ENCODE data around the gene GALNT17. TPM values are rescaled to one million over a fixed set of nuclear protein-coding genes. Genes with fewer than 3 reads are reported as not detected.

The GALNT17 gene
- total RNA-seq, 1 experiment from 2014 or later, result not detected

GRCh38 chr7:71454981-71455380 is 323.0 kb downstream of the GALNT17 start:
- CTCF ChIA-PET, result no interaction called here

GRCh38 chr7:71457021-71457420 is 325.1 kb downstream of the GALNT17 start:
- no peak overlapping the region for H3K27ac ChIP-seq
- no peaks in the 10 kb centered on the region for H3K36me3 ChIP-seq (ENCODE audit: low read depth)
- DNase-seq, result no peak
- H2AFZ ChIP-seq, result no peak overlapping the region
- H3K27me3 ChIP-seq (ENCODE audit: insufficient read depth, low read depth), result peaks cover 19% of the 10 kb centered on the region
- TF ChIP-seq CTCF (conservative IDR thresholded peaks at IDR 0.05) (no peak), EZH2 (IDR thresholded peaks at IDR 0.05; ENCODE audit: low read depth) (no peak)
- H3K9me2 ChIP-seq (ENCODE audit: insufficient read depth), result no peaks in the 10 kb centered on the region
- CTCF ChIA-PET, result no interaction called here
- H3F3A ChIP-seq (ENCODE audit: insufficient read depth, low read depth), result no peaks in the 10 kb centered on the region
- no peaks in the 10 kb centered on the region for H3K79me2 ChIP-seq (ENCODE audit: low read depth)
- no peak overlapping the region for H3K4me2 ChIP-seq
- BruUV-seq (replicated peaks), result no TSS peak
- intact Hi-C loops (cut with micrococcal nuclease; ENCODE audit: unreplicated experiment), result no loop called here
- H3K9me3 ChIP-seq (ENCODE audit: insufficient read depth, low read depth), result no peaks in the 10 kb centered on the region
- no peaks in the 10 kb centered on the region for H3K4me1 ChIP-seq (replicated peaks; ENCODE audit: insufficient read depth)
- H4K20me1 ChIP-seq (ENCODE audit: insufficient read depth), result no peaks in the 10 kb centered on the region
- POLR2A ChIA-PET (ENCODE audit: unreplicated experiment), result no interaction called here
- H3K4me3 ChIP-seq, result no peak overlapping the region

More at GRCh38 chr7:71454981-71455380, 323.0 kb downstream of the GALNT17 start:
- Histone ChIP-seq H3F3A (ENCODE audit: insufficient read depth, low read depth) (no peaks in the 10 kb centered on the region), H3K9me3 (ENCODE audit: insufficient read depth, low read depth) (no peaks in the 10 kb centered on the region), H4K20me1 (ENCODE audit: insufficient read depth) (no peaks in the 10 kb centered on the region), H3K4me1 (replicated peaks; ENCODE audit: insufficient read depth) (no peaks in the 10 kb centered on the region), H3K9me2 (ENCODE audit: insufficient read depth) (no peaks in the 10 kb centered on the region), H3K79me2 (ENCODE audit: low read depth) (no peaks in the 10 kb centered on the region), H3K27ac (no peak overlapping the region), H3K4me2 (no peak overlapping the region), H3K27me3 (ENCODE audit: insufficient read depth, low read depth) (peaks cover 19% of the 10 kb centered on the region), H2AFZ (no peak overlapping the region), H3K4me3 (no peak overlapping the region), H3K36me3 (ENCODE audit: low read depth) (no peaks in the 10 kb centered on the region)
- BruUV-seq (replicated peaks), result no TSS peak
- no peak for TF ChIP-seq EZH2 (IDR thresholded peaks at IDR 0.05; ENCODE audit: low read depth)
- TF ChIP-seq CTCF (conservative IDR thresholded peaks at IDR 0.05), result no peak
- intact Hi-C loops (cut with micrococcal nuclease; ENCODE audit: unreplicated experiment), result no loop called here
- POLR2A ChIA-PET (ENCODE audit: unreplicated experiment), result interaction anchor here (0.6 kb wide), 1 partner anchor 208 kb away, joined by 3 read pairs; no protein-coding TSS in a partner anchor
- DNase-seq, result no peak

GRCh38 chr7:71457846-71458590 is 326.1 kb downstream of the GALNT17 start:
- POLR2A ChIA-PET (ENCODE audit: unreplicated experiment), result no interaction called here
- H3K27me3 ChIP-seq (ENCODE audit: insufficient read depth, low read depth), result peaks cover 19% of the 10 kb centered on the region
- no peak overlapping the region for H2AFZ ChIP-seq
- H3F3A ChIP-seq (ENCODE audit: insufficient read depth, low read depth), result no peaks in the 10 kb centered on the region
- no peaks in the 10 kb centered on the region for H3K36me3 ChIP-seq (ENCODE audit: low read depth)
- no TSS peak for BruUV-seq (replicated peaks)
- H3K9me2 ChIP-seq (ENCODE audit: insufficient read depth), result no peaks in the 10 kb centered on the region
- no peaks in the 10 kb centered on the region for H3K4me1 ChIP-seq (replicated peaks; ENCODE audit: insufficient read depth)
- no peaks in the 10 kb centered on the region for H3K9me3 ChIP-seq (ENCODE audit: insufficient read depth, low read depth)
- intact Hi-C loops (cut with micrococcal nuclease; ENCODE audit: unreplicated experiment), result no loop called here
- CTCF ChIA-PET, result no interaction called here
- no peaks in the 10 kb centered on the region for H4K20me1 ChIP-seq (ENCODE audit: insufficient read depth)
- DNase-seq, result no peak
- H3K27ac ChIP-seq, result no peak overlapping the region
- TF ChIP-seq EZH2 (IDR thresholded peaks at IDR 0.05; ENCODE audit: low read depth) (no peak), CTCF (conservative IDR thresholded peaks at IDR 0.05) (no peak)
- H3K4me3 ChIP-seq, result no peak overlapping the region
- no peaks in the 10 kb centered on the region for H3K79me2 ChIP-seq (ENCODE audit: low read depth)
- no peak overlapping the region for H3K4me2 ChIP-seq
